Measurements from ENCODE around the gene CCDC97. TPM values are rescaled to one million over a fixed set of nuclear protein-coding genes. Genes with fewer than 3 reads are reported as not detected.
A peak's percentile ranks its signal among the peaks of the same experiment; 100 is the strongest.

CCDC97 gene
- total RNA-seq, 4 donors from 2014 or later, result 4.4 to 38.0 (median 10.8) TPM

- no peak overlapping the region for H3K4me3 ChIP-seq
Measured at GRCh38 chr19:41299046-41299754, 10.8 kb upstream of the CCDC97 start.

GRCh38 chr19:41299755-41300089 is 10.2 kb upstream of the CCDC97 start:
- DNase-seq, result peak; percentile 37 to 51
- H3K27ac ChIP-seq, result peak overlapping the region; percentile 26 to 69
- H3K4me3 ChIP-seq, result no peak overlapping the region
- H3K9me3 ChIP-seq, result no peaks in the 10 kb centered on the region
- TF ChIP-seq CTCF (IDR thresholded peaks at IDR 0.05) (no peak), POLR2A (IDR thresholded peaks at IDR 0.05) (no peak)
- H3K36me3 ChIP-seq, result no peaks in the 10 kb centered on the region
- H3K27me3 ChIP-seq, result no peaks in the 10 kb centered on the region
- peaks cover 0 to 22% of the 10 kb centered on the region in 2 donors for H3K4me1 ChIP-seq
- intact Hi-C loops (cut with DNase I; ENCODE audit: low total_unique reads), result no loop called here

More at GRCh38 chr19:41299046-41299754, 10.8 kb upstream of the CCDC97 start:
- Histone ChIP-seq H3K9me3 (no peaks in the 10 kb centered on the region), H3K27me3 (no peaks in the 10 kb centered on the region), H3K27ac (peak overlapping the region; percentile 33 to 69), H3K36me3 (no peaks in the 10 kb centered on the region), H3K4me1 (peaks cover 0 to 22% of the 10 kb centered on the region in 2 donors)
- intact Hi-C loops (cut with DNase I; ENCODE audit: low total_unique reads), result no loop called here
- TF ChIP-seq POLR2A (IDR thresholded peaks at IDR 0.05), result no peak
- no peak for TF ChIP-seq CTCF (IDR thresholded peaks at IDR 0.05)
- DNase-seq, result no peak

- no peak for TF ChIP-seq POLR2A (IDR thresholded peaks at IDR 0.05)
- TF ChIP-seq CTCF (IDR thresholded peaks at IDR 0.05), result no peak
- H3K27ac ChIP-seq, result peak overlapping the region in 1 of 2 donors; percentile 69
- intact Hi-C loops (cut with DNase I; ENCODE audit: low total_unique reads), result no loop called here
- no peak for DNase-seq
- no peak overlapping the region for H3K4me3 ChIP-seq
- no peaks in the 10 kb centered on the region for H3K27me3 ChIP-seq
- H3K4me1 ChIP-seq, result peaks cover 0 to 22% of the 10 kb centered on the region in 2 donors
- H3K36me3 ChIP-seq, result no peaks in the 10 kb centered on the region
- no peaks in the 10 kb centered on the region for H3K9me3 ChIP-seq
Measured at GRCh38 chr19:41300555-41300954, 9.4 kb upstream of the CCDC97 start.

GRCh38 chr19:41302624-41303351 is 7.2 kb upstream of the CCDC97 start:
- Histone ChIP-seq H3K9me3 (no peaks in the 10 kb centered on the region), H3K27ac (peak overlapping the region in 1 of 2 donors; percentile 29), H3K36me3 (no peaks in the 10 kb centered on the region), H3K4me1 (peaks cover 0 to 16% of the 10 kb centered on the region in 2 donors), H3K27me3 (no peaks in the 10 kb centered on the region), H3K4me3 (no peak overlapping the region)
- TF ChIP-seq CTCF (IDR thresholded peaks at IDR 0.05), result no peak
- TF ChIP-seq POLR2A (IDR thresholded peaks at IDR 0.05), result no peak
- intact Hi-C loops (cut with DNase I; ENCODE audit: low total_unique reads), result no loop called here
- DNase-seq, result no peak

GRCh38 chr19:41303954-41304353 is 6.0 kb upstream of the CCDC97 start:
- DNase-seq, result no peak
- no peak for TF ChIP-seq CTCF (IDR thresholded peaks at IDR 0.05)
- no peak for TF ChIP-seq POLR2A (IDR thresholded peaks at IDR 0.05)
- H3K4me3 ChIP-seq, result no peak overlapping the region

More at GRCh38 chr19:41303954-41304353, 6.0 kb upstream of the CCDC97 start:
- intact Hi-C loops (cut with DNase I; ENCODE audit: low total_unique reads), result no loop called here
- no peaks in the 10 kb centered on the region for H3K27me3 ChIP-seq
- no peak overlapping the region for H3K27ac ChIP-seq
- no peaks in the 10 kb centered on the region for H3K36me3 ChIP-seq
- H3K4me1 ChIP-seq, result peaks cover 0 to 16% of the 10 kb centered on the region in 2 donors
- H3K9me3 ChIP-seq, result no peaks in the 10 kb centered on the region
